SK-N-MC (cell line): ENCODE data around the gene CARD10.

ENCODE experiments used
- EZH2 ChIP-seq: fragments of 200-600 bp; sonication (generic); IDR thresholded peaks from one replicate; pipeline ENCODE4 v1.6.1; 2017; ENCODE audit warnings: antibody characterized with exemption
- POLR2AphosphoS5 ChIP-seq: IDR thresholded peaks from 2 replicates; pipeline ENCODE4 v1.6.1; 2012; ENCODE audit warnings: mild to moderate bottlenecking, low read depth, low read length, borderline replicate concordance

GRCh38 chr22:37482244-37482643, 37.0 kb downstream of the CARD10 start:
- no peak for TF ChIP-seq EZH2
- TF ChIP-seq POLR2AphosphoS5, result no peak
